ENCODE measurements around the gene OR52A1. TPM values are rescaled to one million over a fixed set of nuclear protein-coding genes. Genes with fewer than 3 reads are reported as not detected.

Gene OR52A1
- total RNA-seq, 1 experiment from 2014 or later, result 0.42 TPM

GRCh38 chr11:5196067-5196466 lies 41.5 kb upstream of the OR52A1 start:
- peaks cover 0 to 3% of the 10 kb centered on the region in 2 experiments; a peak in 3 of 4 replicates for H3K4me1 Mint-ChIP-seq
- no peak for TF ChIP-seq CTCF (conservative IDR thresholded peaks at IDR 0.05)
- H2BK15ac ChIP-seq (ENCODE audit: low read depth, low read length), result no peak overlapping the region
- no peak overlapping the region for H3K18ac ChIP-seq (ENCODE audit: insufficient read length, low read depth, low read length)
- H3K27ac ChIP-seq (ENCODE audit: insufficient read length, low read depth, low read length), result no peak overlapping the region
- H4K91ac ChIP-seq (ENCODE audit: insufficient read length, low read depth, low read length), result no peak overlapping the region
- no peak overlapping the region for H3K4me2 ChIP-seq (ENCODE audit: insufficient read depth, insufficient read length, low read length)
- H3K9me3 Mint-ChIP-seq, result peaks cover 7 to 9% of the 10 kb centered on the region in 2 experiments; a peak in 3 of 5 replicates
- peak; percentile 40 for DNase-seq
- H2BK12ac ChIP-seq (ENCODE audit: insufficient read length, low read depth, low read length), result no peak overlapping the region
- no peaks in the 10 kb centered on the region for H3K4me1 ChIP-seq (ENCODE audit: insufficient read depth, low read length)
- no peak overlapping the region for H4K8ac ChIP-seq (replicated peaks; ENCODE audit: insufficient read length, low read depth, low read length)
- WGBS (ENCODE audit: extremely low coverage, insufficient read length, low lambda C conversion rate), result no CpG with 5 or more reads among the region's 5 CpGs
- no peaks in the 10 kb centered on the region for H3K23me2 ChIP-seq (ENCODE audit: insufficient read length, low read depth, low read length, poor library complexity, severe bottlenecking)
- H2AK5ac ChIP-seq (ENCODE audit: insufficient read length, low read length), result no peak overlapping the region
- H3K4ac ChIP-seq (ENCODE audit: low read depth, low read length), result no peak overlapping the region
- no peak overlapping the region for H3K14ac ChIP-seq (ENCODE audit: insufficient read depth, low read length)
- no peak overlapping the region for H2AFZ ChIP-seq (ENCODE audit: low read length)
- no peak overlapping the region for H3K27ac Mint-ChIP-seq
- H3K79me1 ChIP-seq (ENCODE audit: insufficient read depth, low read depth, low read length, poor library complexity, severe bottlenecking), result no peaks in the 10 kb centered on the region
- H2BK5ac ChIP-seq (ENCODE audit: insufficient read length, low read length), result no peak overlapping the region
- H3K79me2 ChIP-seq (ENCODE audit: insufficient read depth, low read length), result no peaks in the 10 kb centered on the region
- H2BK120ac ChIP-seq (ENCODE audit: low read depth, low read length, poor library complexity, severe bottlenecking), result no peak overlapping the region
- no peak overlapping the region for H3K9ac ChIP-seq (ENCODE audit: extremely low read depth, insufficient read length, low read length)
- H3K56ac ChIP-seq (ENCODE audit: insufficient read length, low read depth, low read length), result no peak overlapping the region
- H4K20me1 ChIP-seq (ENCODE audit: control insufficient read depth, insufficient read depth, insufficient read length), result no peaks in the 10 kb centered on the region
- H3K9me3 ChIP-seq (ENCODE audit: control insufficient read depth, low read depth, low read length), result no peaks in the 10 kb centered on the region
- H4K5ac ChIP-seq (ENCODE audit: insufficient read length, low read depth, low read length), result no peak overlapping the region
- H3K27me3 ChIP-seq (ENCODE audit: insufficient read depth, low read length), result no peaks in the 10 kb centered on the region
- H3T11ph ChIP-seq (ENCODE audit: low read length), result no peak overlapping the region
- H3K36me3 Mint-ChIP-seq (ENCODE audit: insufficient read depth in 1 of 3, low read depth in 3 of 3), result peaks cover 0 to 3% (median 0%) of the 10 kb centered on the region in 3 experiments; a peak in 2 of 7 replicates
- H2BK20ac ChIP-seq (ENCODE audit: low read depth, low read length, poor library complexity, severe bottlenecking), result no peak overlapping the region
- no peak overlapping the region for H3K23ac ChIP-seq (ENCODE audit: insufficient read length, low read depth, low read length)
- no peaks in the 10 kb centered on the region; the same call in 1 of the 2 replicates for H3K27me3 Mint-ChIP-seq (ENCODE audit: low read depth)
- no peak overlapping the region for H3K4me3 Mint-ChIP-seq

Data from H9 (cell line).